Endodermal cell (in vitro differentiated cells): ENCODE data around the gene PLEKHA6. TPM values are rescaled to one million over a fixed set of nuclear protein-coding genes. Genes with fewer than 3 reads are reported as not detected.

Experiments used
- DNase-seq: peaks from one replicate; pipeline ENCODE4 v3.0.0-alpha.2; 2017
- H3K27ac ChIP-seq: 2 replicates; pipeline ENCODE4 v1.5.1; 2013; ENCODE audit warnings: mild to moderate bottlenecking, low read depth, low read length, moderate library complexity
- H3K27me3 ChIP-seq: 2 replicates; pipeline ENCODE4 v1.6.1; 2013; ENCODE audit warnings: mild to moderate bottlenecking, low read length, moderate library complexity; ENCODE audit not compliant: insufficient read depth, control insufficient read depth, poor library complexity, severe bottlenecking
- H3K36me3 ChIP-seq: 2 replicates; pipeline ENCODE4 v1.7.0; 2013; ENCODE audit warnings: mild to moderate bottlenecking, low read length, moderate library complexity; ENCODE audit not compliant: control insufficient read depth, insufficient read depth
- H3K4me1 ChIP-seq: one replicate; pipeline ENCODE4 v1.7.0; 2013; ENCODE audit warnings: low read length; ENCODE audit not compliant: control insufficient read depth, insufficient read depth
- H3K4me3 ChIP-seq: 2 replicates; pipeline ENCODE4 v1.5.1; 2013; ENCODE audit warnings: mild to moderate bottlenecking, low read length, moderate library complexity
- H3K9ac ChIP-seq: 2 replicates; pipeline ENCODE4 v1.6.1; 2013; ENCODE audit warnings: mild to moderate bottlenecking, low read length, moderate library complexity; ENCODE audit not compliant: poor library complexity, severe bottlenecking; ENCODE audit errors: extremely low read depth
- H3K9me3 ChIP-seq: 2 replicates; pipeline ENCODE4 v1.6.1; 2013; ENCODE audit warnings: mild to moderate bottlenecking, low read length, moderate library complexity; ENCODE audit not compliant: control insufficient read depth
- H3K27ac Mint-ChIP-seq: 2 replicates; pipeline ENCODE4 v1.8.0; 2020; ENCODE audit warnings: mixed read lengths
- H3K27me3 Mint-ChIP-seq: 2 replicates; pipeline ENCODE4 v1.8.0; 2021; ENCODE audit warnings: mild to moderate bottlenecking, mixed read lengths; ENCODE audit not compliant: insufficient read depth
- H3K36me3 Mint-ChIP-seq: 2 replicates; pipeline ENCODE4 v1.8.0; 2020; ENCODE audit warnings: low read depth, mixed read lengths
- H3K4me1 Mint-ChIP-seq: 2 replicates; pipeline ENCODE4 v1.8.0; 2020; ENCODE audit warnings: mixed read lengths
- H3K4me3 Mint-ChIP-seq: 2 replicates; pipeline ENCODE4 v1.8.0; 2020; ENCODE audit warnings: mild to moderate bottlenecking, moderate library complexity, mixed read lengths
- H3K9me3 Mint-ChIP-seq: 2 replicates; pipeline ENCODE4 v1.8.0; 2020; ENCODE audit warnings: mild to moderate bottlenecking, mixed read lengths
- WGBS, 2 experiments: methylation state at CpG; one replicate each; pipeline versions ENCODE4 v1.1.5 to v1.1.7; 2013; ENCODE audit warnings: missing lambda C conversion rate in 2 of 2, mixed read lengths in 1 of 2; ENCODE audit not compliant: insufficient coverage in 1 of 2, insufficient read length in 1 of 2; 5-methylcytosine and 5-hydroxymethylcytosine counted together
- total RNA-seq, 2 donors: library from RNA; stranded (reverse); fragmentation: NEBNext Ultra II Directional in 1 of 2; extraction: Animal tissue kit (Norgen Biotek cat#: 25700) in 1 of 2; gene quantifications; 2 replicates in 1 of 2; 3 replicates in 1 of 2; pipeline ENCODE4 v1.2.1, GENCODE V29; 2021
- TF ChIP-seq, protein P1 (sequence below): fragments of 200-600 bp; sonication (generic); conservative IDR thresholded peaks from 2 replicates; pipeline ENCODE4 v1.5.0; 2021; ENCODE audit warnings: antibody characterized with exemption, mild to moderate bottlenecking

The PLEKHA6 gene
- total RNA-seq, 2 donors from 2014 or later = 37.0 to 43.3 TPM

DNA sequence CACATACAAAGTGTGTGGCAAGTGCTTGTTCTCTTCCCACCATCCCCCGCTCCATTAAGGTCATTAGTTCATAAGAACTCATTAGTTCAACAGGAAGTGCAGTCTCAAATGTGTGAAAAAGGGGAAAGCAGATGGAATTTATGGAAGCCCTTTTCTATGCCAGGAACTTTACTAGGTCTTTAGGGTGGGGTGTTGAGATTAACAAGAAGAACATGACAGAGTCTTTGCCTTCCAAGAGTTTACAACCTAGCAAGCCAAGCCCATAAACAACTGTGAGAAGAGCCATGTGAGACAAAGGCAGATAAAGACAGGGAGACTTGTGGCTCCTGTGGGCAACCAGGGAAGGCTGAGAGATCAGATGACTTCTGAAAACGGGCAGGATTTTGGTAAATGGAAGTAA lies 21.4 kb downstream of the PLEKHA6 start:
- 83 to 100% methylated on average over 1 to 2 of the region's 2 CpGs for WGBS, 2 experiments

GRCh38 chr1:204337583-204337982 lies 22.1 kb downstream of the PLEKHA6 start:
- H3K27ac Mint-ChIP-seq = no peak overlapping the region
- peaks cover 11% of the 10 kb centered on the region for H3K4me1 ChIP-seq

More for the DNA sequence above, 21.4 kb downstream of the PLEKHA6 start:
- peaks cover 49% of the 10 kb centered on the region for H3K4me1 Mint-ChIP-seq
- H3K27me3 ChIP-seq = no peaks in the 10 kb centered on the region
- no peak for DNase-seq
- peaks cover 11% of the 10 kb centered on the region for H3K4me1 ChIP-seq
- H3K9me3 ChIP-seq = no peaks in the 10 kb centered on the region
- no peak overlapping the region for H3K4me3 Mint-ChIP-seq
- no peaks in the 10 kb centered on the region for H3K36me3 Mint-ChIP-seq
- TF ChIP-seq, protein P1, sequence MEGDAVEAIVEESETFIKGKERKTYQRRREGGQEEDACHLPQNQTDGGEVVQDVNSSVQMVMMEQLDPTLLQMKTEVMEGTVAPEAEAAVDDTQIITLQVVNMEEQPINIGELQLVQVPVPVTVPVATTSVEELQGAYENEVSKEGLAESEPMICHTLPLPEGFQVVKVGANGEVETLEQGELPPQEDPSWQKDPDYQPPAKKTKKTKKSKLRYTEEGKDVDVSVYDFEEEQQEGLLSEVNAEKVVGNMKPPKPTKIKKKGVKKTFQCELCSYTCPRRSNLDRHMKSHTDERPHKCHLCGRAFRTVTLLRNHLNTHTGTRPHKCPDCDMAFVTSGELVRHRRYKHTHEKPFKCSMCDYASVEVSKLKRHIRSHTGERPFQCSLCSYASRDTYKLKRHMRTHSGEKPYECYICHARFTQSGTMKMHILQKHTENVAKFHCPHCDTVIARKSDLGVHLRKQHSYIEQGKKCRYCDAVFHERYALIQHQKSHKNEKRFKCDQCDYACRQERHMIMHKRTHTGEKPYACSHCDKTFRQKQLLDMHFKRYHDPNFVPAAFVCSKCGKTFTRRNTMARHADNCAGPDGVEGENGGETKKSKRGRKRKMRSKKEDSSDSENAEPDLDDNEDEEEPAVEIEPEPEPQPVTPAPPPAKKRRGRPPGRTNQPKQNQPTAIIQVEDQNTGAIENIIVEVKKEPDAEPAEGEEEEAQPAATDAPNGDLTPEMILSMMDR = no peak
- no peak overlapping the region for H3K4me3 ChIP-seq
- H3K36me3 ChIP-seq = no peaks in the 10 kb centered on the region
- H3K27ac Mint-ChIP-seq = no peak overlapping the region
- H3K27me3 Mint-ChIP-seq = no peaks in the 10 kb centered on the region
- no peak overlapping the region for H3K9ac ChIP-seq
- H3K27ac ChIP-seq = no peak overlapping the region
- H3K9me3 Mint-ChIP-seq = no peaks in the 10 kb centered on the region

DNA sequence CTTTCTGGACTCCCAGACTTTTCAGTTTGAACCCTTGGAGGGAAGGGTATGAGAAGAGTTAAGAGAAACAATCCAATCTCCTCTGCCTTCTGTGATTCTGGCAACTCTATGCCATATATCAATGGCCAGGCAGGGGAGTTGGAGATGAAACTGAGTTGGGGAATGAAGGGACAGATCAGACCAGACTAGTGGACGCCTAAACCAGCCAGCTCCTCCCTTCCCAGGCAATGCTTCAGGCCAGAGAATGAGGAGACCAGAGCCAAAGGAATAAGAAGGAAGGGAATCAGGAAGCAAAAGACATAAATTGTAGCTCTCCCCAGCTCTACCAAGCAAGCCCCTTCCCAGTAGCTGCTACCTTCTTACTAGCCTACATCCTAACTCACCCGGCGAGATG lies 22.7 kb downstream of the PLEKHA6 start:
- no peaks in the 10 kb centered on the region for H3K27me3 Mint-ChIP-seq
- Histone ChIP-seq H3K27ac (peak overlapping the region; percentile 61), H3K27me3 (no peaks in the 10 kb centered on the region), H3K4me1 (peaks cover 8% of the 10 kb centered on the region), H3K4me3 (no peak overlapping the region), H3K9ac (no peak overlapping the region), H3K9me3 (no peaks in the 10 kb centered on the region), H3K36me3 (no peaks in the 10 kb centered on the region)
- no peak overlapping the region for H3K4me3 Mint-ChIP-seq
- no peaks in the 10 kb centered on the region for H3K36me3 Mint-ChIP-seq
- no peaks in the 10 kb centered on the region for H3K9me3 Mint-ChIP-seq
- 89 to 92% methylated on average over 2 to 3 of the region's 3 CpGs for WGBS, 2 experiments
- TF ChIP-seq, protein P1 = no peak
- peaks cover 47% of the 10 kb centered on the region for H3K4me1 Mint-ChIP-seq
- H3K27ac Mint-ChIP-seq = no peak overlapping the region
- DNase-seq = no peak

More at GRCh38 chr1:204337583-204337982, 22.1 kb downstream of the PLEKHA6 start:
- no peaks in the 10 kb centered on the region for H3K36me3 Mint-ChIP-seq
- no peak overlapping the region for H3K9ac ChIP-seq
- H3K4me3 ChIP-seq = no peak overlapping the region
- H3K27me3 ChIP-seq = no peaks in the 10 kb centered on the region
- peaks cover 50% of the 10 kb centered on the region for H3K4me1 Mint-ChIP-seq
- WGBS, 2 experiments = 94 to 95% methylated on average over 4 to 6 of the region's 6 CpGs
- no peak overlapping the region for H3K27ac ChIP-seq
- TF ChIP-seq, protein P1 = no peak
- H3K9me3 Mint-ChIP-seq = no peaks in the 10 kb centered on the region
- no peaks in the 10 kb centered on the region for H3K36me3 ChIP-seq
- H3K9me3 ChIP-seq = no peaks in the 10 kb centered on the region
- no peak for DNase-seq
- H3K27me3 Mint-ChIP-seq = no peaks in the 10 kb centered on the region
- H3K4me3 Mint-ChIP-seq = no peak overlapping the region
